Activated CD4-positive, alpha-beta memory T cell treated with anti-CD3 and anti-CD28 coated beads, Interleukin-2, amount 10 ng/mL, durations not matched to agents 7 days and 5 days (primary cell): ENCODE data around the gene IRS1. TPM values are rescaled to one million over a fixed set of nuclear protein-coding genes. Genes with fewer than 3 reads are reported as not detected.

Experiments
- CTCF ChIA-PET: fragments of 350-600 bp; sonication (Branson Sonifier 250); formaldehyde crosslinking; loops from one replicate; lab custom pipeline; 2021; ENCODE audit warnings: antibody characterized with exemption, inconsistent platforms; lab: Charles Lee
- POLR2A ChIA-PET: fragments of 350-600 bp; sonication (Branson Sonifier 250); formaldehyde crosslinking; loops from one replicate; lab custom pipeline; 2021; ENCODE audit warnings: antibody characterized with exemption; lab: Charles Lee
- DNase-seq: peaks from one replicate; pipeline ENCODE4 v3.0.0-alpha.2; 2020
- H3K27ac Mint-ChIP-seq: one replicate; pipeline ENCODE4 v1.8.0; 2021; ENCODE audit warnings: mild to moderate bottlenecking, mixed read lengths
- H3K27me3 Mint-ChIP-seq: one replicate; pipeline ENCODE4 v1.8.0; 2021; ENCODE audit warnings: mixed read lengths
- H3K36me3 Mint-ChIP-seq: one replicate; pipeline ENCODE4 v1.8.0; 2021; ENCODE audit warnings: low read depth, mixed read lengths
- H3K4me1 Mint-ChIP-seq: one replicate; pipeline ENCODE4 v1.8.0; 2021; ENCODE audit warnings: mixed read lengths
- H3K4me3 Mint-ChIP-seq: one replicate; pipeline ENCODE4 v1.8.0; 2021; ENCODE audit warnings: mild to moderate bottlenecking, mixed read lengths
- H3K9me3 Mint-ChIP-seq: one replicate; pipeline ENCODE4 v1.8.0; 2021; ENCODE audit warnings: mixed read lengths
- total RNA-seq, 2 experiments: library from RNA; stranded (reverse); gene quantifications; one replicate each; pipeline ENCODE4 v1.2.3, GENCODE V29; 2021

Gene IRS1
- total RNA-seq, 2 experiments from 2014 or later: 7.2 to 7.4 TPM

- no peak overlapping the region for H3K4me3 Mint-ChIP-seq
- peaks cover 8% of the 10 kb centered on the region for H3K36me3 Mint-ChIP-seq
- no peak overlapping the region for H3K27ac Mint-ChIP-seq
- CTCF ChIA-PET: no interaction called here
- no peaks in the 10 kb centered on the region for H3K4me1 Mint-ChIP-seq
- no peak for DNase-seq
- H3K9me3 Mint-ChIP-seq: peaks cover 9% of the 10 kb centered on the region
- POLR2A ChIA-PET: interaction anchor here (1.4 kb wide), 1 partner anchor 11 kb away, joined by 5 read pairs; no protein-coding TSS in a partner anchor
- peaks cover 6% of the 10 kb centered on the region for H3K27me3 Mint-ChIP-seq
Measured at GRCh38 chr2:226761195-226761583, 38.4 kb downstream of the IRS1 start.

DNA sequence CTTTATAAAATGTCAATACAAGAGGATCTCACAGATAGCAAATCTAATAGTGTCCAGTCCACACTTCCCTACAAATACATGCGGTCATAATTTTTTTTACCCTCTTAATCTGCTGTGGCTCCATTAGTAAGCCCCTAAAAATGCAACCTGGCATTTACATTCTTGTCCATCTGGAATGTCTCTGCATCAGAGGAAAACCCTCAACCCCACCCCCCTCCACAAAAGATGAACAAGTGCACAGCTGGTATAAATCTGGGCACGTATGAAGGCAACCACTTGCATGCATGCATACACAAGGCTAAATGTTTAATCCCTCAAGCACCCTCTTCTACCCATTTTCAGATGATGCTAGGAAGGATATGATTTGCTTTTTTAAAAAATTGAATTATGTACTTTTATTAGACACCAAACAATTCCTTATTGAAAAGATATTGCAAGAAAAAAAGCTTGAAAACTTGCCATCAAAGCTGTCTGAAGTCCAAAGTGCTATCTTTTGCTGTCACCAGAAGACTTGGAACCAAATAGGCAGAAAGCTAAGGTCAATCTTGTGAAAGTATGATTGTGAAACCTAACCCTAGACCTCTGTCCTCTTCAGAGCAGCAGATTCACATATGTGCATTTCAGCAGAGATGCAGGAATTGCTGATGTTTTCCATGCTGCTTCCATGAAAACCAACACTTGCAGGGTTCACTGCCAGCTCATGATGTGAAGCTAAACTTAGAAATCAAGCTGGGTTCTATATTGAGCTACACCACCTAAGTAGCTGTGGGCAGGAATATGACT lies 39.0 kb downstream of the IRS1 start:
- ChIA-PET CTCF (no interaction called here), POLR2A (interaction anchor here (1.4 kb wide), 1 partner anchor 12 kb away, joined by 5 read pairs; no protein-coding TSS in a partner anchor)
- Mint-ChIP-seq H3K27ac (no peak overlapping the region), H3K9me3 (peaks cover 9% of the 10 kb centered on the region), H3K27me3 (peaks cover 6% of the 10 kb centered on the region), H3K4me3 (no peak overlapping the region), H3K36me3 (peaks cover 8% of the 10 kb centered on the region), H3K4me1 (no peaks in the 10 kb centered on the region)
- DNase-seq: no peak

- no peaks in the 10 kb centered on the region for H3K4me1 Mint-ChIP-seq
- H3K27ac Mint-ChIP-seq: no peak overlapping the region
- H3K36me3 Mint-ChIP-seq: peaks cover 5% of the 10 kb centered on the region
- no peak for DNase-seq
- H3K4me3 Mint-ChIP-seq: no peak overlapping the region
- peaks cover 6% of the 10 kb centered on the region for H3K27me3 Mint-ChIP-seq
- peaks cover 6% of the 10 kb centered on the region for H3K9me3 Mint-ChIP-seq
- ChIA-PET CTCF (no interaction called here), POLR2A (no interaction called here)
Measured at GRCh38 chr2:226759768-226760167, 39.9 kb downstream of the IRS1 start.

GRCh38 chr2:226758921-226759640 lies 40.5 kb downstream of the IRS1 start:
- ChIA-PET CTCF (no interaction called here), POLR2A (no interaction called here)
- Mint-ChIP-seq H3K27ac (no peak overlapping the region), H3K27me3 (peaks cover 6% of the 10 kb centered on the region), H3K4me1 (no peaks in the 10 kb centered on the region), H3K36me3 (peaks cover 2% of the 10 kb centered on the region), H3K9me3 (peaks cover 1% of the 10 kb centered on the region), H3K4me3 (no peak overlapping the region)
- DNase-seq: no peak

- ChIA-PET CTCF (no interaction called here), POLR2A (no interaction called here)
- H3K27me3 Mint-ChIP-seq: peaks cover 1% of the 10 kb centered on the region
- H3K4me3 Mint-ChIP-seq: no peak overlapping the region
- no peaks in the 10 kb centered on the region for H3K4me1 Mint-ChIP-seq
- H3K9me3 Mint-ChIP-seq: no peaks in the 10 kb centered on the region
- H3K36me3 Mint-ChIP-seq: no peaks in the 10 kb centered on the region
- no peak overlapping the region for H3K27ac Mint-ChIP-seq
- DNase-seq: no peak
Measured at GRCh38 chr2:226756131-226756530, 43.5 kb downstream of the IRS1 start.

DNA sequence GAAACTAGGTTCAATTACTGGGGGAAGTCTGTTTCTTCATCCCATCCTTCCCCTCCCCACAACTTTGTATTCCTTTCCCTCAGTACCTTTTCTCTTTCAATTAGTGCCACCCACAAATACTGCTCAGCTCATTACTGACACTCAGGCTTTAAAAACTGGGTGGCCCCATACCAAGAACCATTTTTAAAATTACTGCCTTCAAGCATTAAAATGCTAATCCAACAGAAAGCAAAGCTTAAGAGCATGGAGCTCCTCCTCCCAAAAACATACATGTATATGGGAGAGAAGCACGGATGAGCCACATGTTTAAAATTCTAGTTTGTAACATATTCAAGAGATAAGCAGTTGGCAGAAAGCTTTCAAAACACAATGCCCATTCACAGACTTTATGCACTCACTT lies 44.0 kb downstream of the IRS1 start:
- Mint-ChIP-seq H3K4me1 (no peaks in the 10 kb centered on the region), H3K27ac (no peak overlapping the region), H3K27me3 (no peaks in the 10 kb centered on the region), H3K9me3 (no peaks in the 10 kb centered on the region), H3K36me3 (no peaks in the 10 kb centered on the region), H3K4me3 (no peak overlapping the region)
- no peak for DNase-seq
- CTCF ChIA-PET: no interaction called here
- POLR2A ChIA-PET: no interaction called here

GRCh38 chr2:226754821-226755604 lies 44.6 kb downstream of the IRS1 start:
- H3K27me3 Mint-ChIP-seq: no peaks in the 10 kb centered on the region
- no peaks in the 10 kb centered on the region for H3K4me1 Mint-ChIP-seq
- POLR2A ChIA-PET: no interaction called here
- CTCF ChIA-PET: no interaction called here
- no peaks in the 10 kb centered on the region for H3K9me3 Mint-ChIP-seq
- DNase-seq: no peak
- no peaks in the 10 kb centered on the region for H3K36me3 Mint-ChIP-seq
- H3K4me3 Mint-ChIP-seq: no peak overlapping the region
- H3K27ac Mint-ChIP-seq: no peak overlapping the region

- H3K4me3 Mint-ChIP-seq: no peak overlapping the region
- no peak overlapping the region for H3K27ac Mint-ChIP-seq
- no peaks in the 10 kb centered on the region for H3K27me3 Mint-ChIP-seq
- ChIA-PET POLR2A (no interaction called here), CTCF (no interaction called here)
- H3K36me3 Mint-ChIP-seq: no peaks in the 10 kb centered on the region
- DNase-seq: no peak
- no peaks in the 10 kb centered on the region for H3K9me3 Mint-ChIP-seq
- no peaks in the 10 kb centered on the region for H3K4me1 Mint-ChIP-seq
Measured at GRCh38 chr2:226752887-226753286, 46.7 kb downstream of the IRS1 start.

- no peak overlapping the region for H3K27ac Mint-ChIP-seq
- no peaks in the 10 kb centered on the region for H3K36me3 Mint-ChIP-seq
- H3K4me3 Mint-ChIP-seq: no peak overlapping the region
- POLR2A ChIA-PET: no interaction called here
- H3K27me3 Mint-ChIP-seq: no peaks in the 10 kb centered on the region
- no peak for DNase-seq
- CTCF ChIA-PET: no interaction called here
- no peaks in the 10 kb centered on the region for H3K4me1 Mint-ChIP-seq
- H3K9me3 Mint-ChIP-seq: no peaks in the 10 kb centered on the region
Measured at GRCh38 chr2:226747288-226747687, 52.3 kb downstream of the IRS1 start.

GRCh38 chr2:226746196-226746800 lies 53.3 kb downstream of the IRS1 start:
- H3K4me3 Mint-ChIP-seq: no peak overlapping the region
- no peak for DNase-seq
- ChIA-PET CTCF (no interaction called here), POLR2A (no interaction called here)
- no peak overlapping the region for H3K27ac Mint-ChIP-seq
- no peaks in the 10 kb centered on the region for H3K4me1 Mint-ChIP-seq
- no peaks in the 10 kb centered on the region for H3K9me3 Mint-ChIP-seq
- H3K27me3 Mint-ChIP-seq: no peaks in the 10 kb centered on the region
- H3K36me3 Mint-ChIP-seq: no peaks in the 10 kb centered on the region

GRCh38 chr2:226743915-226744314 lies 55.7 kb downstream of the IRS1 start:
- ChIA-PET CTCF (no interaction called here), POLR2A (no interaction called here)
- no peak for DNase-seq
- Mint-ChIP-seq H3K27ac (no peak overlapping the region), H3K36me3 (no peaks in the 10 kb centered on the region), H3K4me1 (no peaks in the 10 kb centered on the region), H3K4me3 (no peak overlapping the region), H3K9me3 (no peaks in the 10 kb centered on the region), H3K27me3 (no peaks in the 10 kb centered on the region)

DNA sequence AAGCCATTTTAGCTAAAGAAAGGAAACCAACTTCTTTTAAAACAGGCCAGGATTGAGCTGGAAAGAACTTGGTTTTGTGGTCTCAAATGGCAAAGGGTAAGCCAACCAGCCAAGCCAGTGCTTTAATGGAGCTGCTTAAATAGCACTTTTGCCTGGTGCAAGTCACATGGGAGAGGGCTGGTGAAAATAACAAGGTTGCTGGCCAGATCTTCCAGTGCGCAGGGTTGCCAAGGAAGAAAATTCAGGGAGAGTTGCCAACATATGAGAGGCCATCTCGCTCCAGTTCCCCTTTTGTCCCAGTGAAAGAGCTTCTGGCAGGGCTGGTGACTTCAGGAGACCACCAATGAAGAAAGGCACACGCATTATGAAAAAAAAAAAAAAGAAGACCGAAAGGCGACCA lies 57.3 kb downstream of the IRS1 start:
- CTCF ChIA-PET: interaction anchor here (1.6 kb wide), 1 partner anchor 60 kb away, joined by 8 read pairs; no protein-coding TSS in a partner anchor

More for the DNA sequence above, 57.3 kb downstream of the IRS1 start:
- no peaks in the 10 kb centered on the region for H3K36me3 Mint-ChIP-seq
- H3K9me3 Mint-ChIP-seq: no peaks in the 10 kb centered on the region
- H3K27me3 Mint-ChIP-seq: no peaks in the 10 kb centered on the region
- H3K4me3 Mint-ChIP-seq: no peak overlapping the region
- DNase-seq: no peak
- no peaks in the 10 kb centered on the region for H3K4me1 Mint-ChIP-seq
- no peak overlapping the region for H3K27ac Mint-ChIP-seq
- POLR2A ChIA-PET: no interaction called here
